GM12878 (cell line): Measurements from ENCODE around the gene EMP1. TPM values are rescaled to one million over a fixed set of nuclear protein-coding genes. Genes with fewer than 3 reads are reported as not detected.

Experiments used
- ATAC-seq: fragments of 200-7000 bp; cut with Tn5 transposase; 3 replicates; pipeline ENCODE4 v1.9.1; 2020; ENCODE audit warnings: mild to moderate bottlenecking, moderate library complexity
- BruUV-seq: library from RNA; stranded (reverse); fragments of 400-500 nt; replicated peaks from 2 replicates; lab custom pipeline; 2021; lab: Mats Ljungman, UMichigan
- CTCF ChIA-PET: fragments of 300-600 bp; sonication (Branson Sonifier 250); formaldehyde crosslinking; extraction: SDS; loops from one replicate; lab custom pipeline; 2021; ENCODE audit warnings: inconsistent platforms; lab: Yijun Ruan, JAX
- POLR2A ChIA-PET: fragments of 350-600 bp; formaldehyde crosslinking; extraction: SDS; loops from one replicate; lab custom pipeline; 2021; ENCODE audit warnings: inconsistent platforms; lab: Charles Lee
- RAD21 ChIA-PET: fragments of 300-600 bp; sonication (Branson Sonifier 250); formaldehyde crosslinking; loops from one replicate; lab custom pipeline; 2023; ENCODE audit warnings: antibody characterized with exemption; ENCODE audit not compliant: unreplicated experiment; lab: Charles Lee
- SMC1A ChIA-PET: fragments of 300-600 bp; sonication (Branson Sonifier 250); formaldehyde crosslinking; loops from one replicate; lab custom pipeline; 2023; ENCODE audit not compliant: unreplicated experiment, uncharacterized antibody; lab: Charles Lee
- DNase-seq: peaks from one replicate; pipeline ENCODE4 v3.0.0-alpha.2; 2011; ENCODE audit warnings: low read depth, low spot score
- FAIRE-seq: peaks from 3 replicates; lab custom pipeline; 2011; peaks lifted over from hg19 to GRCh38; lab: Jason Lieb, UNC
- H2AFZ ChIP-seq: 2 replicates; pipeline ENCODE4 v1.6.0; 2011; ENCODE audit warnings: low read depth, low read length, control low read depth; ENCODE audit not compliant: control insufficient read depth
- H3K27ac ChIP-seq: 2 replicates; pipeline ENCODE4 v1.5.1; 2011; ENCODE audit warnings: control low read depth; ENCODE audit not compliant: control insufficient read depth, insufficient read depth
- H3K27me3 ChIP-seq, 2 experiments: replicated peaks in 1 of 2; 2 replicates each; pipeline versions ENCODE4 v1.6.0 to v1.6.1; 2011; ENCODE audit warnings: low read length in 1 of 2; ENCODE audit not compliant: control insufficient read depth in 2 of 2, insufficient read depth in 2 of 2
- H3K36me3 ChIP-seq, 2 experiments: 2 replicates each; pipeline ENCODE4 v1.5.1; 2011; ENCODE audit warnings: low read length in 1 of 2; ENCODE audit not compliant: control insufficient read depth in 2 of 2, insufficient read depth in 2 of 2
- H3K4me1 ChIP-seq: 2 replicates; pipeline ENCODE4 v1.6.1; 2011; ENCODE audit warnings: mild to moderate bottlenecking, low read length, moderate library complexity, mixed read lengths; ENCODE audit not compliant: control insufficient read depth, insufficient read depth
- H3K4me2 ChIP-seq: 2 replicates; pipeline ENCODE4 v1.6.0; 2011; ENCODE audit warnings: control low read depth; ENCODE audit not compliant: control insufficient read depth, insufficient read depth
- H3K4me3 ChIP-seq: fragments of 200-600 bp; sonication (generic); 2 replicates; pipeline ENCODE4 v1.5.1; 2016
- H3K79me2 ChIP-seq: 2 replicates; pipeline ENCODE4 v1.6.0; 2011; ENCODE audit warnings: low read length; ENCODE audit not compliant: control insufficient read depth, insufficient read depth
- H3K9ac ChIP-seq: 2 replicates; pipeline ENCODE4 v1.8.0; 2011; ENCODE audit warnings: low read length, control low read depth, mixed read lengths; ENCODE audit not compliant: control insufficient read depth, insufficient read depth
- H3K9me3 ChIP-seq: replicated peaks from 3 replicates; pipeline ENCODE4 v1.5.1; 2011; ENCODE audit warnings: mild to moderate bottlenecking, low read length; ENCODE audit not compliant: control insufficient read depth, insufficient read depth
- H4K20me1 ChIP-seq: 2 replicates; pipeline ENCODE4 v1.6.0; 2011; ENCODE audit not compliant: control insufficient read depth, insufficient read depth
- BHLHE40 ChIP-seq, 2 experiments: fragments of 450-650 bp in 1 of 2; IDR thresholded peaks; 2 replicates each; pipeline ENCODE4 v1.6.1; 2011 to 2017; ENCODE audit warnings: low read depth in 2 of 2, borderline replicate concordance in 1 of 2, improper control_type of control experiment in 1 of 2, low read length in 1 of 2, mild to moderate bottlenecking in 1 of 2
- CHD2 ChIP-seq: IDR thresholded peaks from 2 replicates; pipeline ENCODE4 v1.6.1; 2011; ENCODE audit warnings: low read depth, low read length, improper control_type of control experiment, borderline replicate concordance
- CREM ChIP-seq: IDR thresholded peaks from 2 replicates; pipeline ENCODE4 v1.6.1; 2014; ENCODE audit warnings: antibody characterized with exemption, low read depth
- FOXM1 ChIP-seq: IDR thresholded peaks from 2 replicates; pipeline ENCODE4 v1.6.1; 2012; ENCODE audit warnings: low read depth, mild to moderate bottlenecking, inconsistent platforms, low read length, moderate library complexity
- JUNB ChIP-seq: IDR thresholded peaks from 2 replicates; pipeline ENCODE4 v1.6.1; 2016; ENCODE audit warnings: antibody characterized with exemption, mild to moderate bottlenecking
- MLLT1 ChIP-seq: fragments of 450-650 bp; IDR thresholded peaks from 2 replicates; pipeline ENCODE4 v1.6.1; 2016; ENCODE audit warnings: mild to moderate bottlenecking
- PAX8 ChIP-seq: fragments of 450-650 bp; IDR thresholded peaks from 2 replicates; pipeline ENCODE4 v1.6.1; 2017; ENCODE audit warnings: mild to moderate bottlenecking, moderate library complexity
- RFX5 ChIP-seq: IDR thresholded peaks from 2 replicates; pipeline ENCODE4 v1.6.1; 2011; ENCODE audit warnings: low read depth, low read length, improper control_type of control experiment
- SIN3A ChIP-seq: IDR thresholded peaks from 2 replicates; pipeline ENCODE4 v1.6.1; 2012; ENCODE audit warnings: low read depth, low read length, improper control_type of control experiment
- SP1 ChIP-seq: IDR thresholded peaks from one replicate; pipeline ENCODE4 v1.6.1; 2011; ENCODE audit warnings: low read depth, low read length
- WGBS: methylation state at CpG from one replicate; pipeline ENCODE4 v1.1.6; 2016; ENCODE audit warnings: low lambda C conversion rate; ENCODE audit not compliant: insufficient replicate concordance, insufficient coverage; ENCODE audit errors: missing lambda C conversion rate; 5-methylcytosine and 5-hydroxymethylcytosine counted together
- in situ Hi-C: fragments of 300-500 bp; cut with MboI; formaldehyde crosslinking; loops from 9 replicates; pipeline ENCODE4 v1.14.3; 2018; ENCODE audit warnings: mixed read lengths
- intact Hi-C: fragments of 100-400 bp; cut with micrococcal nuclease; formaldehyde crosslinking; loops from one replicate; pipeline ENCODE4 v1.14.2; 2022; ENCODE audit not compliant: unreplicated experiment
- polyA plus RNA-seq, 11 experiments: library from polyadenylated mRNA; depleted of rRNA in 4 of 11; unstranded in 6 of 11; stranded (reverse) in 5 of 11; fragments of >200 nt; fragmentation: Nextera tagmentation in 4 of 11; fragmentation: Illumina TruSeq in 1 of 11; extraction: Ambion mirVana in 4 of 11; extraction: Trizol in 1 of 11; gene quantifications; 1 replicate in 1 of 11; 2 replicates in 10 of 11; pipeline versions ENCODE4 v1.2.1 to v1.2.3, GENCODE V29; 2011 to 2016; ENCODE audit warnings: inconsistent platforms in 2 of 11, missing spikeins in 2 of 11, low read depth in 1 of 11
- total RNA-seq, 4 experiments: library from RNA; depleted of rRNA in 3 of 4; stranded (reverse); fragments of >200 nt in 3 of 4; fragmentation: Illumina TruSeq in 1 of 4; extraction: Trizol in 1 of 4; gene quantifications; 2 replicates each; pipeline versions ENCODE4 v1.2.1 to v1.2.3, GENCODE V29; 2013 to 2021

EMP1 gene
- total and polyA plus RNA-seq, 10 of the 15 experiments (the other 5 are each of a cell fraction or from before 2014, with no cell fraction given), result 0.09 to 0.90 (median 0.25) TPM; not detected in 1

- H3K36me3 ChIP-seq, result no peaks in the 10 kb centered on the region
- no TSS peak for BruUV-seq
- no peaks in the 10 kb centered on the region for H3K79me2 ChIP-seq
- ATAC-seq (no peak), FAIRE-seq (no peak), DNase-seq (no peak)
- H3K9ac ChIP-seq, result no peak overlapping the region
- WGBS, result 58% methylated on average over 10 of the region's 10 CpGs
- TF ChIP-seq BHLHE40 (IDR thresholded peaks at IDR 0.05; ENCODE audit: borderline replicate concordance in 1 of 2, low read depth in 2 of 2, low read length in 1 of 2) (no peak), MLLT1 (no peak), PAX8 (no peak), CREM (no peak), FOXM1 (no peak), CHD2 (no peak), JUNB (no peak), SIN3A (no peak), RFX5 (no peak), SP1 (no peak)
- ChIA-PET RAD21 (no interaction called here), CTCF (interaction anchor here (0.7 to 1.2 kb wide), 2 partner anchors 10 to 33 kb away, joined by 3 to 4 read pairs; no protein-coding TSS in a partner anchor), SMC1A (no interaction called here), POLR2A (interaction anchor here (0.6 kb wide), 1 partner anchor 420 kb away, joined by 7 read pairs; no protein-coding TSS in a partner anchor)
- H3K27ac ChIP-seq, result no peak overlapping the region
- no peaks in the 10 kb centered on the region for H4K20me1 ChIP-seq
- H3K4me1 ChIP-seq, result peaks cover 4% of the 10 kb centered on the region
- no peak overlapping the region for H2AFZ ChIP-seq
- H3K4me2 ChIP-seq, result no peak overlapping the region
- no peak overlapping the region for H3K4me3 ChIP-seq
- intact Hi-C loops, result no loop called here
- no peaks in the 10 kb centered on the region for H3K9me3 ChIP-seq
- H3K27me3 ChIP-seq, result peaks cover 9 to 10% of the 10 kb centered on the region in 2 experiments; a peak in 3 of 4 replicates
- in situ Hi-C loops, result no loop called here
These were observed 17.8 kb upstream of the EMP1 start for GRCh38 chr12:13178568-13179210.
